Esophagus squamous epithelium (tissue), 4 donors: ENCODE data around the gene MAST3.

Experiments used
- POLR2A ChIP-seq, 4 donors: fragments of 450-650 bp; IDR thresholded peaks; one replicate each; pipeline ENCODE4 v1.6.1; 2017; ENCODE audit warnings: antibody characterized with exemption in 4 of 4, mild to moderate bottlenecking in 4 of 4, moderate library complexity in 3 of 4
- TF ChIP-seq, protein P1 (sequence below), 6 experiments: fragments of 450-650 bp in 4 of 6; fragments of 200-600 bp in 2 of 6; sonication (generic) in 2 of 6; IDR thresholded peaks; one replicate each; pipeline ENCODE4 v1.5.1; 2016 to 2019; ENCODE audit warnings: antibody characterized with exemption in 6 of 6, mild to moderate bottlenecking in 4 of 6, moderate library complexity in 4 of 6

DNA sequence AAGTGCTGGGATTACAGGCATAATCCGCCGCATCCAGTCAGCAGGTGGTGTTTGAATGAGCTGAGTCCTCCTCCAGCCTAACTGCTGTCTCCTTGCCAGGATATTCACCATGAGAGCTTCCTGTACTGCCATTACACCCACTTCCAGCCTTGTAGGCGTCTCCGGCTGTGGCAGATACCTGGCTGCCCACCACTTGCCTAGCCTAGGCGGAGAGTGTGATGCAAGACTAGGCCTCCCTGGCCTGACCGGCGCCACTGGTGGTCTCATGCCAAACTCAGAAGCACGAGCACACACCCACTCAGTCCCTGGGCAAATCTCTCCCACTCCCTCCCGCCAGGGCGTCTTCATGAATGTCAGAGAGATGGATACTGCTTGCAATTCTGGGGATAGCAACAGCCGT lies 27.4 kb upstream of the MAST3 start:
- TF ChIP-seq, protein P1, sequence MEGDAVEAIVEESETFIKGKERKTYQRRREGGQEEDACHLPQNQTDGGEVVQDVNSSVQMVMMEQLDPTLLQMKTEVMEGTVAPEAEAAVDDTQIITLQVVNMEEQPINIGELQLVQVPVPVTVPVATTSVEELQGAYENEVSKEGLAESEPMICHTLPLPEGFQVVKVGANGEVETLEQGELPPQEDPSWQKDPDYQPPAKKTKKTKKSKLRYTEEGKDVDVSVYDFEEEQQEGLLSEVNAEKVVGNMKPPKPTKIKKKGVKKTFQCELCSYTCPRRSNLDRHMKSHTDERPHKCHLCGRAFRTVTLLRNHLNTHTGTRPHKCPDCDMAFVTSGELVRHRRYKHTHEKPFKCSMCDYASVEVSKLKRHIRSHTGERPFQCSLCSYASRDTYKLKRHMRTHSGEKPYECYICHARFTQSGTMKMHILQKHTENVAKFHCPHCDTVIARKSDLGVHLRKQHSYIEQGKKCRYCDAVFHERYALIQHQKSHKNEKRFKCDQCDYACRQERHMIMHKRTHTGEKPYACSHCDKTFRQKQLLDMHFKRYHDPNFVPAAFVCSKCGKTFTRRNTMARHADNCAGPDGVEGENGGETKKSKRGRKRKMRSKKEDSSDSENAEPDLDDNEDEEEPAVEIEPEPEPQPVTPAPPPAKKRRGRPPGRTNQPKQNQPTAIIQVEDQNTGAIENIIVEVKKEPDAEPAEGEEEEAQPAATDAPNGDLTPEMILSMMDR (IDR thresholded peaks at IDR 0.05), result no peak
- no peak for TF ChIP-seq POLR2A (IDR thresholded peaks at IDR 0.05)
